Stimulated activated CD8-positive, alpha-beta memory T cell treated with anti-CD3 and anti-CD28 coated beads, Interleukin-7, amount 100 ng/mL, for 1 hour (primary cell): ENCODE measurements around the gene KRTAP5-1.
"Not testable (repeated sequence)": the region's sequence is repeated elsewhere in the genome, so short reads cannot be mapped to it uniquely, and the experiment has no call there.

Experiments used
- DNase-seq, 2 donors: peaks; one replicate each; pipeline ENCODE4 v3.0.0-alpha.2; 2020; ENCODE audit warnings: low read depth in 2 of 2

KRTAP5-1 gene

DNA sequence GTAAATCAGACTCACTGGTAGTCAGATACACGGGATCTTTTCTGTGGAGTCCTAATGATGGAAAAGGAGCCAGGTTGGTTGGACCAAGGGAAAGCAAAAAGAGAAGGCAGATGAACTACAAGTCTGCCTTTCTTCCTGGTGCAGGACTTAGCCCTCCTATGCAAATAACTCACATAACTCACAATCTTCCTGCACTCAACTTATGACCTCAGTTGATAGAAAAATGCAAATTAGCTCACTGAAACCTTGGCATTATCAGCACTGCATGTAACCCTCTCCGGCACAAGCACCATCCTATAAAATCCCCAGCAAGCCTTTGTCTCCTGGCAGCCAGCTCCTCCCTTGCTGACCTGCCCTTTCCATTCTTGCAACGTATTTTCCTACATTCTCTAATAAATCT is 16.6 kb upstream of the KRTAP5-1 start:
- DNase-seq = not testable (repeated sequence)

DNA sequence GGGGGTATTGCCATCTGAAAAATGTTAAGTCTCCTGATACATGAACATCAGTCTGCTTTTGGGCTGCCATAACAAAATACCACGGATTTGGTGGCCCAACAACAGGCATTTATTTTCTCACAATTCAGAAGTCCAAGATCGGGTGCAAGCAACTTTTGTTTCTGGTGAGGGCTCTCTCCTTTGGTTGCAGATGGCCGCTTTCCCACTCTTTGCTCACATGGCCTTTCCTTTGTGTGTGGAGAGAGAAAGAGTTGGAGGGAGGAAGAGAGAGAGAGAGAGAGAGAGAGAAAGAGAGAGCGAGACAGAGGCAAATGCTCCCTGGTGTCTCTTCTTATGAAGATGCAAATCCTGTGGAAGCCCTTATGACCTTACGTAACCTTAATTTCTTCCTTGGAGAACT is 15.5 kb upstream of the KRTAP5-1 start:
- no peak for DNase-seq

DNA sequence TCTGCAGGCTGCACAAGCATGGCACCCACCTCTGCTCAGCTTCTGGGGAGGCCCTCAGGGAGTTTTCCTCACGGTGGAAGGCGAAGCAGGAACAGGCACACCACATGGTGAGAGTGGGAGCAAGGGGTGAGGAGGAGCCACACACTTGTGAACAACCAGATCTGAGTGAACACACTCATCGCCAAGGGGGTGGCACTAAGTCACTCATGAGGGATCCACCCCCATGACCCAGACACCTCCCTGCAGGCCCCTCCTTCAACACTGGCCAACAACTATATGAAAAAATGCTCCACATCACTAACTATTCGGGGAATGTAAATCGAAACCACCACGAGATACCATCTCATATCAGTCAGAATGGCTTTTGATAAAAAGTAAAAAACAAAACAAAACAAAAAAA is 13.7 kb upstream of the KRTAP5-1 start:
- no peak for DNase-seq

DNA sequence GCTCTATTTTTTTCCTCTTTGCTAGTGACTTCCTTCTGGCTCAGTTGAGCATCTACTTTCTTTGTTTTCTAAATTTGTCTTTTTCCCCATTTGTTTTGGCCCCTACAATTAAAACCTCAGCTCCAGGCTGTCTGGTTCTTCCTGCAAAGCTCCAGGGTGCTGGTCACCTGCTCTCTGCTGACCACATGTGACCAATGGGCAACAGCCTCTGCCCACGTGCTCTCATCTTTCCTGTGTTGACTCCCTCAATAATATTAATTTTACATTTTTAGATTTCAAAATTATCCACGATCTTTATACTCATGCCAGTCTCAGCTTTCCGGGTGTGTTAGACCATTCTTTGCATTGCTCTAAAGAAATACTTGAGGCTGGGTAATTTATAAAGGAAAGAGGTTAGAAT is 13.3 kb upstream of the KRTAP5-1 start:
- not testable (repeated sequence) for DNase-seq

DNA sequence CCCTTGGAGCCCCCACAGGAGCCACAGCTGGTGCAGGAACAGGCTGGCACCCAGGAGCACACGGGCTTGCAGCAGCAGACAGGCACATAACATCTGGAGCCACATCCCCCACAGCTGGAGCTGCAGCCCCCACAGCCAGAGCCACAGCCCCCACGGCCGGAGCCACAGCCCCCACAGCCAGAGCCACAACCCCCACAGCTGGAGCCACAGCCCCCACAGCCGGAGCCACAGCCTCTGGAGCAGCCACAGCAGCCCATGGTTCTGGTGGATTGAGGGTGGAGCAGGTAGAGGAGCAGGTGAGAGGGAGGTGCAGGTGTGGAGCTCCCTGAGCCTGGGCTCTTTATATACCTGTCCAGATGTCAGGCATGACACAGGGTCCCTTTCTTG is 12.9 kb upstream of the KRTAP5-1 start, which contains the start of gene KRTAP5-2:
TSS of gene KRTAP5-2 (minus strand) at position 301 of the 387 bp plus-strand sequence. CDS start at position 257, 44 bp downstream.
- no peak for DNase-seq

DNA sequence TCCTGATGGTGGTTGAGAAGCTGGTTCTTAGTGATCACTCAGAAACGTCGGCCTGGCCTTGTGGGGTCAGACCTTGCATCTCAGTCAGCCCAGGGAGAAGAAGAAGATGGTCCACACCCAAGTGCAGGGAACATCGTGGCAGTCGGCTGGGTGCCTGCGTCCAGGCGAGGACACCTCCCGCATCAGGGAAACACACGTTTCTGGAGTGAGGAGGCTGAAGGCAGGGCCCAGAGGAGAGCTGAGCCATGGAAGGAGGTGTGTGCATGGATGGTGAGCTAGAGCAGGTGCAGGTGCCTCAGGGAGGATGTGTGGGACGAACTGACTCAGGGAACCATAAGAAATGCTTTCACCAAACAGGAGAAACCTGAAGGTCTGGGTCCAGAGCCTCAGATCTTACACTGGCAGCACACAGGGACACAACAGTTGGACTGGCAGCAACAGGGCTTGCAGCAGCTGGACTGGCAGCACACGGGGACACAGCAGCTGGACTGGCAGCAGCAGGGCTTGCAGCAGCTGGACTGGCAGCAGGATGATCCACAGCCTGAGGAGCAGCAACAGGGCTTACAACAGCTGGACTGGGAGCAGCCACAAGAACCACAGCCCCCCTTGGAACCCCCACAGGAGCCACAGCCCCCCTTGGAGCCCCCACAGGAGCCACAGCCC is 12.4 kb upstream of the KRTAP5-1 start:
- no peak for DNase-seq

DNA sequence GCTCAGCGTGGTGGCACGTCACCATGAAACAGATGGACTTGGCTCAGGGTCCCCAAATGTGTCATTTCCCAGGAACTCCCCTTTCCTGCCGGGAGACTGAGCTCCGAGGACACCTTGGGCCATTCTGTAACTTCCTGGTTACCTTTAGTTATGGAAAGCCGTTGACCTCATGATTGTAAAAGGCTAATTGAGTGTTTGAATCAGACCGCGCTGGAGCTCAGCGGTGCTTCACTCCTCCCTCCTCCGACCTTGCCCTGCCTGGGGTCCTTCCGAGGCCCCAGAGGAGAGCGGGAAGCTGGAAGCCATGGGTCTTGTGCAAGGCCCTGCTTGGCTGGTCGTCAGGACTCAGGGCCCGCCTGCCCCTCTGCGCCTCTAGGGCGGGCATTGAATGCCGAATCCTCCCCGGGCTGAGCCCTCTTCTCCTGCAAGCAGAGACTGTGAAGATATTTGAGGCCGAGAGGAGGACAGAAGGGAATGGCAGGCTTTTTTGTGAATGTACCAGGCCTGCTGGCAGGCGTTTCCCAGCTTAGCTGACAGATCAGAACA is 11.6 kb upstream of the KRTAP5-1 start:
- not testable (repeated sequence) for DNase-seq

DNA sequence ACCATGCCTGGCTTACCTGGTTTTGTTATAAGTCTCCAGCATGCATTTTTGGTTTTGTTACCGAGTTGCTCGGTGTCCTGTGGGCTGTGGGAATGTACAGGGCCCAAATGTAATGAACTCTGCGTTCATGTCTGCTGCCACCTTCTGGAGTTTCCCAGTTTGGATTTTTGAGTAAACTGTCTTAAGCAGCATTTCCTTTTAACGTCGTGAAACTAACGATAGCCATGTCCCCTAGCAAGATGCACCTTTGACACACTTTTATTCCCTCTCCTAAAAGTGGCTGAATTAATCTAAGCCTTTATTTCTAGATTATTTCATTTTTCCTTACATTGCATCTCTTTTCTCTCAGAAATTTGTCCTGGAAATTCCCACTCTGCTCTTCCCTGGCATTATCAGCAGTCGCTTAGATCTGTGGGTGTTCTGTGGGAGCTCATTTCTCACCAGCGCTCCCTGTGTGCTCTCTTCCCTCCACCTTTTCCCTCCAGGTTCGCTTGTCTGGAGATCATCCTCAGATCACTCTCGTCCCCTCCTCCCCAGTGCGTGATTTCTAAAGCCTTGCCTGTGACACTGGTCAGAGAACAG is 11.0 kb upstream of the KRTAP5-1 start:
- not testable (repeated sequence) for DNase-seq

DNA sequence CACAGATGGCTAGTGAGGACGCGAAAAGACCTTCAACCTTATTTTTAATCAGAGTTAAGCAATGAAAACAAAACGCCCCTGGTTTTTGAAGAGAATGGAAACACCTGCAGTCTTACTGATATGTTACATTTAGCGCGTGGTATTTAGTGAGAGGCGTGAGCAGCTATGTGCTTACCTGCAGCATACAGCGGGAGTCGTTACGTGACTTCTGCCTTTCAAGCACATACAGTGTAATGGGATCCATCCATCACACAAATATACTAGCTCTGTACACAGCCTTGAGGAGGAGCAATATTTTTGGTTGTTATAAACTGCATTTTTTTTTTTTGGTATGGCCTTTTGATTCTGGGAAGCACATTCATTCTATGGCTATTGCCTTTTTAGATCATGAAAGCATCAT is 7.5 kb upstream of the KRTAP5-1 start:
- DNase-seq = no peak

DNA sequence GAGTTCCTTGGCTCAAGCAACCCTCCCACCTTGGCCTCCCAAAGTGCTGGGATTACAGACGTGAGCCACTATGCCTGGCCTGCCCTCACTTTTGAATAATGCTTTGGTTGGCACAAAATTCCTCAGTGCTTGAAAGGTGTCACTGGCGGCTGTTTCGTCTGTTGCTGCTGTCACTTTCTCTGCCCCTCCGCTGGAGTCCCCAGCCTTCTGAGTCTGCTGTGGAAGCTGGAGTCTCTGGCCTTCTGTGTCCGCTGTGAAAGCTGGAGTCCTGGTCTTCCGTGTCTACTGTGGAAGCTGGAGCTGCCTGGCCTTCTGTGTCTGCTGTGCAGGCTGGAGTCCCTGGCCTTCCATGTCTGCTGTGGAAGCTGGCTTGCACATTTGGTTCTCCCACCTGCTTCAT is 4.9 kb upstream of the KRTAP5-1 start:
- DNase-seq = no peak

DNA sequence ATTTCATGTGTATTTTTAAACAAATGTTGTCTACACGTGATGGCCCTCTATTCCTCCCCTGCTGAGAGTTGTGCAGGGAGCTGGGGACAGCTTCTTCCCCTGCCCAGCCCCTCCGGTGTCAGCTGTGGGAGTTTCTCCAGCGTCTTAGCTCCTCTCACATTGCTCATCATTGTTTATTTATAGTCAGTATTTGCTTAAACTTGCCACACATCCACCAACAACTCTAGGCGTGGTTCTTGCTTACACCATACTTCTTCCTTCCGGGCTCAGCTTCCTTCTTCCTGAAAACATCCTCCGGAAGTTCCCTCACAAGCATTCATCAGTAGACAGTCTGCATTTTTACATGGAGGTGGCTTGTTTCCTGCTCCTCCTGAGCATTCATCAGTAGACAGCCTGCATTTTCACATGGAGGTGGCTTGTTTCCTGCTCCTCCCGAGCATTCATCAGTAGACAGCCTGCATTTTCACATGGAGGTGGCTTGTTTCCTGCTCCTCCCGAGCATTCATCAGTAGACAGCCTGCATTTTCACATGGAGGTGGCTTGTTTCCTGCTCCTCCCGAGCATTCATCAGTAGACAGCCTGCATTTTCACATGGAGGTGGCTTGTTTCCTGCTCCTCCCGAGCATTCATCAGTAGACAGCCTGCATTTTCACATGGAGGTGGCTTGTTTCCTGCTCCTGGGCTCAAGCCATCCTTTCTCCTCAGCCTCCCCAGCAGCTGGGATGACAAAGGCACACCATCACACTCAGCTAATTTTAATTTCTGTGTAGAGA is 4.3 kb upstream of the KRTAP5-1 start:
- DNase-seq = not testable (repeated sequence)

DNA sequence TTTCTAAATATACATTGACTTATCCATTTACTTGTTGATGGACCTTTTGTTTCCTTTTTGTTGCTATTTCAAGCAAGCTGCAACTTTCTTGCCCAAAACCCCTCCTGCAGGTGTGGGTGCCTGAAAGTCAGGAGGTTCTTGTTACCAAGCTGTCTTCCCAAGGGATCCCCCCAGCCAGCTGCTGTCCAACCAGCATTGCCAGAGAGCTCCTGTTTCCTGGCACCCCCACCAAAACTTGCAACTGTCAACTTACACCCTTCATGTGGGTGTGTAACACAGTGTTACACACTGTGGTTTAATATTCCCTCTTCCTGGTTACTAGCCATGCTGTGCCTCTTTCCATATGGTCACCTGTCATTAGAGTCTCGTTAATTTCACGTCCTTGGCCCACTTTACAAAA is 1.6 kb upstream of the KRTAP5-1 start:
- DNase-seq = no peak

DNA sequence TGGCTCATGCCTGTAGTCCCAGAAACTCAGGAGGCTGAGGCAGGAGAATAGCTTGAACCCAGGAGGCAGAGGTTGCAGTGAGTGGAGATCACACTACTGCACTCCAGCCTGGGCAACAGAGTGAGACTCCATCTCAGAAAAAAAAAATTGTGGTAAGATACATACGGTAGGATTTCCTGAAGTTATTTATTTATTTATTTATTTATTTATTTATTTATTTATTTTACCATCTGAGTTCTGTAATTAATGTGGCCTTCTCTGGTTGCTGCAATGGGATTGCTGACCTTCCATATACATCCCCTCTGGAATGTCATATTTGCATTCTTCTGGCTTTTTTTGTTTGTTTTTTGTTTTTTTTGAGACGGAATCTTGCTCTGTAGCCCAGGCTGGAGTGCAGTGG is 2.2 kb downstream of the KRTAP5-1 start:
- not testable (repeated sequence) for DNase-seq

DNA sequence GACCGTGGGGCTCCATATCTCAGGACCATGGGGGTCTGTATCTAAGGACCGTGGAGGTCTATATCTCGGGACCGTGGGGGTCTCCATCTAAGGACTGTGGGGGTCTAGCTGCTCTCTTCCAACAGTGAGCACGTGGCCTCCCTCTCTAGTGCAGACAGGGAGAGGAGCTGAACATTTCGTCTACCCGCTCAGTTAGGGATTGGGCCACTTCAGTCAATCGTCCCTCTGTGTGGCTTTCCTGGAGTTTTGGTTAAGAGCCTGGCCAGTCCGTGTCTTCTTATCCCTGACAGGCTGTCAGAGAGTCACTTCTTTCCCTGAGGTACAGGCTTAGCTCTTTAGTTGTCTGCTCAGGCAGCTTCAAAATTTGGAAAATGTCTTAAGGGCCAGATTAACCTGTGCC is 3.1 kb downstream of the KRTAP5-1 start:
- no peak for DNase-seq

DNA sequence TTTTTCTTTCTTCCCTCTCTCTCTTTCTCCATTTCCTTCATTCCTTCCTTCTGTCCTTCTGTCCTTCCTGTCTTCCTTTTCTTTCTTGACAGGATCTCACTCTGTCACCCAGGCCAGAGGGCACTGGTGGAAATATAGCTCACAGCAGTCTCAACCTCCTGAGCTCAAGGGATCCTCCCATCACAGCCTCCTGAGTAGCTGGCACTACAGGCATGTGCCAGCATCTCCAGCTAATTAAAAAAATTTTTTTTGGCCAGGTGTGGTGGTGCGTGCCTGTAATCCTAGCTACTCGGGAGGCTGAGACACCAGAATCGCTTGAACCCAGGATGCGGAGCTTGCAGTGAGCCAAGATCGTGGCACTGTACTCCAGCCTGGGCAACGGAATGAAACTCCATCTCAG is 8.3 kb downstream of the KRTAP5-1 start:
- no peak for DNase-seq

DNA sequence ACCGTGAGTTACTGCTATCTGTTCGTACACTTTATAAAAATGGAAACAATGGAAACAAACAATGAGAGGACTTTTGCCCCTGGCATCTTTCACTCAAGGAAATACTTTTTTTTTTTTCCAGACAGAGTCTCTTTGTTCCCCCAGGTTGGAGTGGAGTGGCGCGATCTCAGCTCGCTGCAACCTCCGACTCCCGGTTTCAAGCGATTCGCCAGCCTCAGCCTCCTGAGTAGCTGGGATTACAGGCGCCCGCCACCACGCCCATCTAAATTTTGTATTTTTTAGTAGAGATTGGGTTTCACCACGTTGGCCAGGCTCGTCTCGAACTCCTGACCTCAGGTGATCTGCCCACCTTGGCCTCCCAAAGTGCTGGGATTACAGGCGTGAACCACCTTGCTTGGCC is 9.3 kb downstream of the KRTAP5-1 start:
- not testable (repeated sequence) for DNase-seq

DNA sequence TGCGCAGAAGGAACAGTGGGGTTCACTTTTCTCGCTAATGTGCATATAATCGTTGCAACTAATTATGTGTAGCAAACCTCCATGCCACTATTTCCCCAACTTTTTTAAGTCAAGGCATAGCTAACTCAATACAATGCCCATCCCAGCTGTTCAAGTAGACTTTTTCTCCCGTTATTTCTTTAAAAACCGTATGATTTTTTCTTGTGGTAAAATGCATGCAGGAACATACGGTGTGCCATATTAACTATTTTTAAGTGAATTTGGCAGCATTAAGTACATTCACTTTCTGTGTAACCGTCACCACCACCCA is 10.2 kb downstream of the KRTAP5-1 start:
- DNase-seq = no peak

DNA sequence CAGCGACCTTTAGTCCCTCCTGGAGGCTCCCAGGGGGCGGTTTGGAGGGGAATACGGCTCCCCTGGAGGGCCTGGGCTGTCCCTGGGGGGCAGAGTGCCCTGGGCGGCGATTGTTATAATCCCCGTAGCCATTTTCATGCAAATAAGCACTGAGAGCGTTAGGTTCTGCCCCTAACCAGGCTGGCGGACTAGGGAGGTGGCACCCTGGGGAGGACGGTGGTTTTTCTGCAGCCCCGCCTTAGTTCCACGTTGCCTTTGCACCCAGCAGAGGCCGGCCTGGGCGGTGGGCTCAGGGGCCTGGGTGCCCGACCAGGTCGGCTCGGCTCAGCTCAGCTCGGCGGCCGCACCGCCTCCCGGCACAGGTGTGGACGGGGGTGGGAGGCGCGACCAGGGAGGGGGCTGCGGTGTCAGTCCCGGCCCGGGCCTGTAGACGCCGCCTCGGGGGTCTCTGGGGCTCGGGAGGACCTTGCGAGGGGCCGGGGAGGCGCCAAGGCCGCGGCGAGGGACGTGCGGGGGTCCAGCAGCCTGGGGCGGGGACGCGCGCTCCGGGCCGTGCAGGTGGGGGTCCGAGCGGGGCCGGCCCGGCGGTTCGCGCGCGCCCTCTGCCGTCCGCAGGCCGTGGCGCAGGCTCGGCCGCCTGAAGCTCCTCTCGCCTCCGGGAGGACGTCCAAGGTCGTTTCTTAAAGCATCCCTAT is 10.7 kb downstream of the KRTAP5-1 start:
- DNase-seq = no peak

DNA sequence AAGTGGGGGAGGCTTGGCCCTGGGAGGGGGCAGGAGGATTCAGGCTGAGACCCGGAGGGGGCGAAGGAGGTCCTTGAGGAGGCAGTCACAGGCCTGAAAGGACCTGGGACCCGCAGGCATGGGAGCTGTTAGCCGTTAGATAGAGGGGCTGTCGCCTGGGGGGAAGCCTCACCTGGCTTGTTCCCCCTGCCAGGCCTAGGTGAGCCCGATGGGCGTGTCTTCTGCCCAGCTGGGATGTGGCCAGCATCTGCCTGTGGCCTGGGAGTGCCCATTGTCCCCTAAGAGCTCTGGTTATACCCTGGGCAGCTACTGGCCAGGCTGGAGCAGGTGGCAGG is 11.2 kb downstream of the KRTAP5-1 start:
- no peak for DNase-seq

DNA sequence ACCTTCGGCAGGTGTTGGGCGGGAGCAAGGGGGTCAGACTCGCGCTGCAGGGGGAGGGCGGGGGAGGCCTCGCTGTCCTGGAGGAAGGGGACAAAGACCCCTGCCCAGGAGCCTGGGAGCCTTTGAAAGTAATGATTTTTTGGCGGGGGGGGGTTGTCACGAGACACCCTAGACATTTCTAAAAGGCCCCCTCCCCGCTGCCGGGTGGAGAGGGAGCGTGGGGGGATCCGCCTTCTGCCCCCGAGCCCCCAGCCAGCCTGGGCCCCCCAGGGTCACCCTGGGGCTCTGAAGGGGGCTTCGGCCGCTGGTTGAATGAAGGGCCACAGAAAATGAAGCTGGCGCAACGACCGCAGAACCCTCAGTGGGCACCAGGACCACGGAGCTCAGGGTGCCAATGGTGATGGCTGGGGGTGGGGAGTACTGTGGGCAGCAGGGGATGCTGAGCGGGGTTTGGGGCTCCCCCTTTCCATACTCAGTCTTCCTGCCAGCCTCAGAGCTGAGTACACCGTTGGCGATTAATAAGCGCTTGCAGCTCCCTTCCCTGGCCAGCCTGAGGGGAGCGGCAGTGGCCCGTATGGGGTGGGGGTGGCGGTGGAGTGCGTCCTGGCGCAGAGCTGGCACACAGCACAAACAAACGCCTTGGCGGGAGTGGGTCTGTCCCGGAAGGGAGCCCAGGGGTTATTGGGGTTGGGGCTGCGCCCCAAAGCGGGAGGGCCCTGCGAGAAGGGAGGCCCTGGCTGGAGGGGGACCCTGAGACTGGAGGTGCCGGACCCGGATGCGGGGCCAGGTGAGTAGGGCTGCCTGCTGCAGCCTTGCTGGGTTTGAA is 11.8 kb downstream of the KRTAP5-1 start:
- no peak for DNase-seq
